Astrocyte (in vitro differentiated cells and primary cell): Measurements from ENCODE around the gene MRS2.

ENCODE experiments used
- CTCF ChIP-seq: IDR thresholded peaks from 2 replicates; pipeline ENCODE4 v1.5.1; 2011; ENCODE audit warnings: low read depth, mild to moderate bottlenecking, inconsistent platforms, low read length, moderate library complexity; ENCODE audit not compliant: insufficient read depth
- EZH2 ChIP-seq: IDR thresholded peaks from 2 replicates; pipeline ENCODE4 v1.6.1; 2012; ENCODE audit warnings: mild to moderate bottlenecking, low read length, inconsistent platforms; ENCODE audit not compliant: insufficient read depth

- TF ChIP-seq CTCF (no peak), EZH2 (no peak)
Observed at GRCh38 chr6:24402697-24403500, at the start of gene MRS2.
